Fibroblast of peridontal ligament (primary cell): ENCODE results near the gene OR4C16.

Experiments used
- DNase-seq: peaks from one replicate; pipeline ENCODE4 v3.0.0-alpha.2; 2010; ENCODE audit errors: extremely low read depth

Gene OR4C16

GRCh38 chr11:55571828-55572227, at the start of gene OR4C16:
Gene OR4C16, plus strand, starts transcription at chr11:55572128. Its CDS starts 0 bp downstream, at chr11:55572128.
- DNase-seq = no peak

- DNase-seq = no peak
Measured at GRCh38 chr11:55554169-55554568, 17.8 kb upstream of the OR4C16 start, which contains the start of gene OR4C15. Gene OR4C15, plus strand, starts transcription at chr11:55554469. Its CDS starts 0 bp downstream, at chr11:55554469.

DNA sequence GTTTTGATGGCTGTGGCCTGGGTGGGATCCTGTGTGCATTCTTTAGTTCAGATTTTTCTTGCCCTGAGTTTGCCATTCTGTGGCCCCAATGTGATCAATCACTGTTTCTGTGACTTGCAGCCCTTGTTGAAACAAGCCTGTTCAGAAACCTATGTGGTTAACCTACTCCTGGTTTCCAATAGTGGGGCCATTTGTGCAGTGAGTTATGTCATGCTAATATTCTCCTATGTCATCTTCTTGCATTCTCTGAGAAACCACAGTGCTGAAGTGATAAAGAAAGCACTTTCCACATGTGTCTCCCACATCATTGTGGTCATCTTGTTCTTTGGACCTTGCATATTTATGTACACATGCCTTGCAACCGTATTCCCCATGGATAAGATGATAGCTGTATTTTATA, 620 bp downstream of the OR4C16 start:
- DNase-seq = no peak

DNA sequence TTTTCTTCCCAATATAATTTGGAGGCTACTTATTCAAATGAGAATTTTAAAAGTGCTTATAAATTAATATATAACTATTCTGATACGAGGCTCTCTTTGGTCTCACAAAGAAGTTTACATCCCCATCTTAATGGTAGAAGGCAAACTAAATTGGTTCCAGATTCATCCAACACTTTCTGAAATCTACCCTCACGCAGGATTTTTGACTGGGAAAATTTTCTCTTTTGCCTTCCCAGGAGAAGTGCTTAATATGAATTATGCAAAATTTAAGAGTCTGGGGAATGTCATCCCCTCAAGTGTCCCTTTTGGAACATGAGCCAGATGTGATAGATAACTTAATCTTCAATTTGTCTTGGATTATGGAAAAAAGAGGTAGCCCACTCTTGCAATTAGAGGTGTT, 35.6 kb downstream of the OR4C16 start, which contains the start of gene OR4C11:
Gene OR4C11, minus strand, starts transcription at position 101 of the 400 bp plus-strand sequence. CDS start 3,272 bp downstream, outside the sequence.
- DNase-seq = no peak
